Caki2 (cell line): Measurements from ENCODE around the gene TULP4. TPM values are rescaled to one million over a fixed set of nuclear protein-coding genes. Genes with fewer than 3 reads are reported as not detected.
"Not testable (repeated sequence)": the region's sequence is repeated elsewhere in the genome, so short reads cannot be mapped to it uniquely, and the experiment has no call there.

Experiments
- DNase-seq: peaks from one replicate; pipeline ENCODE4 v3.0.0-alpha.2; 2015; ENCODE audit warnings: low read depth
- in situ Hi-C: cut with HindIII; loops from 2 replicates; pipeline ENCODE4 v1.10.0; 2016; ENCODE audit warnings: low sequenced_read_pairs, low pct_unique_long_range_greater_than_20kb, mixed read lengths
- total RNA-seq: library from RNA; depleted of rRNA; stranded (reverse); fragments of >200 nt; shearing (Covaris generic); gene quantifications from 2 replicates; pipeline ENCODE4 v1.2.3, GENCODE V29; 2014; ENCODE audit warnings: low replicate concordance

Gene TULP4
- total RNA-seq, 1 experiment from 2014 or later, result 36.0 TPM

- no peak for DNase-seq
- in situ Hi-C loops, result no loop called here
These were observed 21.6 kb upstream of the TULP4 start for GRCh38 chr6:158290659-158291058.

- in situ Hi-C loops, result no loop called here
- DNase-seq, result no peak
These were observed 20.2 kb upstream of the TULP4 start for GRCh38 chr6:158292016-158292415.

DNA sequence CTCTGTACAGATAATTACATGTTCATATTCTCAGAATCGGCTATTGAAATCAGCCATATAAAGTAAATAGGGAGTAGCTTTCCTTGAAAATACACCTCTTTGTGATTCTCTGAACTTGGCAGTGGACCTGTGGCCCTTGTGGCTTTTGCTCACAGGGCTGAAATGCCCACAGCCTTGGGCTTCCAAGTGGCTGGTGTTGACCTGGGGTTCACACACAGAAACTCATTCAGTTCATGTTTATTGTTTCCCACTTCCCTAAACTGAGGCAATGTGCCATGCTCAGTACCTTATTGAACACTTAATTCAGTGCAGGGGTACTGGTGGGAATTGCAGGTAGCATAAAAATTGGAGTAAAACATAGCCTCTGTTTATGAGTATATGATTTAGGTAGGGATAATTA lies 19.1 kb upstream of the TULP4 start:
- DNase-seq, result no peak
- in situ Hi-C loops, result no loop called here

- in situ Hi-C loops, DNase-seq: not testable (repeated sequence)
These were observed 16.1 kb upstream of the TULP4 start for GRCh38 chr6:158295976-158296853.

- in situ Hi-C loops, DNase-seq: not testable (repeated sequence)
These were observed 15.4 kb upstream of the TULP4 start for GRCh38 chr6:158296854-158297324.

GRCh38 chr6:158297657-158298056 lies 14.6 kb upstream of the TULP4 start:
- in situ Hi-C loops, DNase-seq: not testable (repeated sequence)

DNA sequence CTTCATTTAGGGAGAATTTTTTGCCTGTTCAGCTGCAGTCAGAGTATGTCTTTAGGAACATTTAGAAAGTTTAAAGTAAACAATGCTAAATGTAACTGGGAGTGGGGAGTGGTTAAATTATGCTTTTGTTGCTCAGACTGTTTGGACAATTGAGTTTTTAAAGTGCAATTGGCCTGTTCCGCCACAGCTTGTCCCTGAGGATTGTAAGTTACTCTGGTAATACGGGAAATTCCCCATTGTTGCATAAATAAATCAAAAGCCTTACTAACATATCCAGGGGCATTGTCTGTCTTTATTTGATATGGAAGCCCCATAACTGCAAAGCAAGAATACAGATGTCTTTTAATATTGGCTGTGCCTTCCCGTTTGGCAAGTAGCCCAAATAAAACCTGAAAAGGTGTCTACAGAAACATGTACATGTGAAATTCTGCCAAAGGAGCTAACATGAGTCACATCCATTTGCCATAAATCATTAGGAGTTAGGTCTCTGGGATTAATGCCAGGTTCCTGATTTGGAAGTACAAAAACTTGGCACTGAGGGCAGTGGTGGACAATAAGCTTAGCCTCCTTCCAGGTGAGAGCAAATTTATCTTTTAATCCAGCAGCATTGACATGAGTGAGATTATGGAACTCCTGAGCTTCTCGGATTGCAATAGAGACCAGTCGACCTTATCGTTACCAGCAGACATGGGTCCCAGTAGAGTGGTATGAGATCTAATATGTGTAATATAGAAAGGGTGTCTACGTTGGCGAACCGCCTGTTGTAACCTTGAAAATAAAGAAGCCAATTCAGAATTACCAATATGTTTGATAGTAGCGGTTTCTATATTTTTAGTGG lies 11.7 kb upstream of the TULP4 start:
- in situ Hi-C loops, result not testable (repeated sequence)
- peak; percentile 40 for DNase-seq

DNA sequence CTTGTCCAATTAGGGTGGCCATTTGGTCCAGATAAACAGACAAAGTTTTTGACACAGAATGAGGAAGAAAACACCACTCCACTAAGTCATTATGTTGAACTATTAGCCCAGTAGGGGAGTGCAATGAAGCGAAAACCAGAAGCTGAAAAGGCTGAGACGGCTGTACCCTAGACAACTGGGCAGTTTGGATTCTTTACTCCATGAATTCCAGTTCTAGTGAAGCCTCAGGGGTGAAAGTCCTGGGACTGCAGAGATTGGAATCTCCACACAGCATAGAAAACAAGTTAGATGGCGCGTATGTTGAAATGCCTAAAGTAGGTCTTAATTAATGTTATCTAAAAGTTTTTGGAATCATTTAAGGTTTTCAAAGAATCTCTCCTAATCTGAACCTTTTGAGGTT lies 10.7 kb upstream of the TULP4 start:
- DNase-seq, result not testable (repeated sequence)

DNA sequence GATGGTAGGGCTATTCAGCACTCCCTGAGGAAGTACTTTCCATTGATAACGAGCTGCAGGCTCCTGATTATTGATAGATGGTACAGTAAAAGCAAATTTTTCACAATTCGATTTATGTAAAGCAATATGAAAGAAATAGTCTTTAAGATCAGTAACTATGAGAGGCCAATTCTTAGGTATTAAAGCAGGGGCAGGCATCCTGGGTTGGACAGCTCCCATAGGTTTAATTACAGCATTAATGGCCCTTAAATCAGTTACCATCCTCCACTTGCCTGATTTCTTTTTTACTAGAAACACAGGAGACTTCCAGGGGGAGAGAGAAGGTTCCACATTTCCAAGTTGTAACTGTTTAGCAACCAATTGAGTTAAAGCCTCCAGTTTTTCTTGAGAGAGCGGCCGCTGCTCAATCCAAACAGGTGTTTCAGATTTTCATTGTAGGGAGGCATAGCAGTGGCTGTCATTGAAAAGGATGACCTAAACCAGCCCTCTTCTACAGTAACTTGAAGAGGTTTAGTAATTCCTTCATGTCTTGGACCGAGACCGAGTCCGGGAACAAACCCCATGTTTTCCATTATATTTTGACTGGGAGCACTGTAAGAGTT lies 10.0 kb upstream of the TULP4 start:
- DNase-seq, in situ Hi-C loops: not testable (repeated sequence)

More for the DNA sequence above, 10.7 kb upstream of the TULP4 start:
- in situ Hi-C loops, result not testable (repeated sequence)

- in situ Hi-C loops, result no loop called here
- no peak for DNase-seq
These were observed 9.0 kb upstream of the TULP4 start for GRCh38 chr6:158303210-158303731.

DNA sequence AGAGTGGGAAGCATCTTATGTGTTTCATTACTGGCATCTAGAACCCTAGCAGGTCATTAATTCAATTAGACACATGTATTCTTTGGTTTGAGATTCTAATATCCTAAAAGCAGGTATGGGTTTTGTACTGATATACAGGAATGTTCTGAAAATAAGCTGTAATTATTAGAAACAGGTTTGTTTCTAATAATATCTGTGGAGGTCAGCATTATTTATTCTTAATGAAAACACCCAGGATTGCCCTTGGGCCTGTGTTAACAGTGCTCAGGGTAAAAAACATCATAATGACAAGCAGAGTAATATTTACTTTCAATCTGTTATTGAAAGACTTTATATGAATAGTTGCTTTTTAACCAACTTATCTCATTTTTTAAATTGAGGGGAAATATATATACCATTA lies 8.0 kb upstream of the TULP4 start:
- DNase-seq, result no peak
- in situ Hi-C loops, result no loop called here

DNA sequence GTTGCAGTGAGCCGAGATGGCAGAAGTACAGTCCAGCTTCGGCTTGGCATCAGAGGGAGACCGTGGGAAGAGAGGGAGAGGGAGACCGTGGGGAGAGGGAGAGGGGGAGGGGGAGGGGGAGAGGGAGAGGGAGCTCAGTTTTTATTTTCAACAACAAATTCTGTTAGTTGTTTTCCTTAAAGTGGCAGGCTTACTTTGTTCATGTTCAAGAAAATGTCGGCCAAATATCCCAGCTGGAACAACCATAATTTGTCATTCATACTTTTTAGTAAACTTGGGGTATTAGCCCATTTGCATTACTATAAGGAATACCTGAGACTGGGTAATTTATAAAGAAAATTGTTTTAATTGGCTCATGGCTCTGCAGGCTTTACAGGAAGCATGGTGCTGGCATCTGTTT lies 2.5 kb upstream of the TULP4 start:
- in situ Hi-C loops, result no loop called here
- no peak for DNase-seq

DNA sequence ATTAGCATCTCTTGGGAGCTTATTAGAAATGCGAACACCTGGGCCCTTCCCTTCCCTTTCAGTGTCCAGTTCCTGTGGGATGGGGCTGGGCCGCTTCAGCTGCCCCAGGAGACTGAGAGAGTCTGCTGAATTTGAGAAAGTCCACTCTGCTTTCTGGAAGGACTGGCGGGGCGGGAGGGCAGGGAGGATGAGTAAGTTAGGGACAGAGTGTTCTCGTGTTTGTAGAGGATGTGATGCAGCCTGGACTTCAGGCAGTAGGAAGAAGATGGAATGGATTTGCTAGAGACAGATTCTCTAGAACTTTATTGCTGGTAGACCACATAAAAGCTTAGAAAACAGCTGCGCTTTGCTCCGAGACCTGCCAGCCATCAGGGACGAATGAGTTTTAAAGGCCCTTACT lies 1.1 kb upstream of the TULP4 start:
- no peak for DNase-seq
- in situ Hi-C loops, result no loop called here

DNA sequence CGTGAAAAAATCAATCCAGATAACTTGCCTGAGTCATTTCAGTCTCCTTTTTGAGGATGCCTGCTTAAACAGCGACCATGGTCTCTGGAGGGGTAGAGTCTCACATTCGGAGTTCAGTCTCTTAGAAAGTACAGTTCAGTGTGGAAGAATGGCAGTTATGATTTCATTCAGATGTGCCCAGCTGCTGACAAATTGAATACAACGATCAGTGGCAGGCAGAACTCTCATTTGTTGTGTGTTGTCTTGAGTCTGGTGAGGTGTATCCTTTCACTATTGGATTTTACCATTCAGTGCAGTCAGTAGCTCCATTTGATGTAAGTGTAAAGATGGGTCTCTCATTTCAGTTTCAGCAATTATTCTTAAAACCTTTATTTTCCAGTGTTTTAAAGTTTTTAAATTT lies 639 bp upstream of the TULP4 start:
- in situ Hi-C loops, result no loop called here
- no peak for DNase-seq

DNA sequence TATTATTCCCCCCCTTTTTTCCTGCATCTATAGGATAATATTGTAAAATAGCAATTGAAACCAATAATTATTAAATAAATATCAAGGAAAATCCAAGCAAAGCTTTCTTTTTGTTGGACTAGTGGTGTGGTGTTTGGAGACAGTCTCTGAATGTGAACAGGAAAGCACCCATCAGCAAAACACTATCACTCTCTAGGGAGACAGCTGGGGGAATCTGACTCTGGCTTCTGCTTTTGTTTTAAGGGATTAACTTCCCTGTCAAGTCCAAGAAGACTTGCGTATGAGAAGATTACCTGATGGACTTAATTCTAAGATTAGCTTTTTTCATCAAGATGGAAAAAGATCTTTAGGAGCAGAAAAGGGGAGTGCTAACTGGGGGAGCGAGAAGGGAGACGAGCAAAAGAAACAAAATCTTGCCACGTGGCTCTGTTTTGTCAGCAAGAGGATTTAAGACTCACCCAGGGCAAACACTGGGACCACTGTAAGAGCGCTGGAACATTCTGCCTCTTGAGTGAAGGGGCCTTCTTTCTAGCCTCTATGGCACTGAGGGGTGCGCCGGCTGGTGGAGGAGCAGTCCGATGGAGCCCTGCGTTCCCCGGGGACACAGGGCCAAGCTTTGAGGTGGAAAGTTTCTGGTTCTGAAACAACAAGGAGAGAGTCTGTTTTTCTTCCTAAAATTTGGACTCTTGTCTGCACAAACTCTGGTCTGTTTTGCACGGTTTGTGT lies 570 bp downstream of the TULP4 start:
- DNase-seq, result no peak
- in situ Hi-C loops, result no loop called here

- in situ Hi-C loops, result no loop called here
- DNase-seq, result no peak
These were observed 1.7 kb downstream of the TULP4 start for GRCh38 chr6:158313989-158314388.

GRCh38 chr6:158314737-158315136 lies 2.5 kb downstream of the TULP4 start:
- no peak for DNase-seq
- in situ Hi-C loops, result no loop called here

DNA sequence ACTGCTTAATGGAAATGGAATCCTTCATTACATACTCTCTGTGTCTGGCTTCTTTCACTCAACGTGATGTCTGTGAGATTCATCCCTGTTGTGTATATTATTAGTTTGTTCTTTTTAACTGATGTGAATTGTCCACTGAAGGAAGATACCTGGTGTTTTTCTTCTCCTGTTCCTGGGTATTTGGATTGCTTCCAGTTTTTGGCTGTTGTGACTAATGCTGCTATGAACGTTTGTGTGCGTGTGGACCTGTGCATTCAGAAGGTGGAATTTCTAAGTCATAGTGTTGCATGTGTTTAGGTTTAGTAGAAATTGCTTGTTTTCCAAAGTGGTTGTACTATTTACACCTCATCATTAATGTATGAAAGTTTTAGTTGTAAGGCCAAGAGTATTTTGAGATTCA lies 3.8 kb downstream of the TULP4 start:
- DNase-seq, result no peak
- in situ Hi-C loops, result no loop called here
